GM12865 (cell line): ENCODE data around the gene ADM2.
A peak's percentile ranks its signal among the peaks of the same experiment; 100 is the strongest.

Experiments used
- DNase-seq: peaks from one replicate; pipeline ENCODE4 v3.0.0; 2010; ENCODE audit warnings: low read depth
- H3K4me3 ChIP-seq: 2 replicates; pipeline ENCODE4 v1.5.1; 2011; ENCODE audit warnings: mild to moderate bottlenecking, low read depth, low read length, control low read depth
- TF ChIP-seq, protein P1 (sequence below): IDR thresholded peaks from 2 replicates; pipeline ENCODE4 v1.5.1; 2011; ENCODE audit warnings: low read length, control low read depth, low read depth, inconsistent platforms; ENCODE audit not compliant: insufficient read depth; ENCODE audit errors: missing control alignments

ADM2 gene

DNA sequence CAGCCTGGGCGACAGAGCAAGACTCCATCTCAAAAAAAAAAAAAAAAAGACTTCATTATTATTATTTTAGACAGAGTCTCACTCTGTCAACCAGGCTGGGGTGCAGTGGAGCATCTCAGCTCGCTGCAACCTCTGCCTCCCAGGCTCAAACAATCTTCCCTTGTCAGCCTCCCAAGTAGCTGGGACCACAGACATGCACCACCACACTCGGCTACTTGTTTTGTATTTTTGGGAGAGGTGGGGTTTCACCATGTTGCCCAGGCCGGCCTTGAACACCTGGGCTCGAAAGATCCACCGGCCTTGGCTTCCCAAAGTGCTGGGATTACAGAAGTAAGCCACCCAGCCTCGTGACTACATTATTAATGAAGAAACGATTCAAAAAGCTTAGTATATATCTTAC is 53.8 kb downstream of the ADM2 start:
- TF ChIP-seq, protein P1, sequence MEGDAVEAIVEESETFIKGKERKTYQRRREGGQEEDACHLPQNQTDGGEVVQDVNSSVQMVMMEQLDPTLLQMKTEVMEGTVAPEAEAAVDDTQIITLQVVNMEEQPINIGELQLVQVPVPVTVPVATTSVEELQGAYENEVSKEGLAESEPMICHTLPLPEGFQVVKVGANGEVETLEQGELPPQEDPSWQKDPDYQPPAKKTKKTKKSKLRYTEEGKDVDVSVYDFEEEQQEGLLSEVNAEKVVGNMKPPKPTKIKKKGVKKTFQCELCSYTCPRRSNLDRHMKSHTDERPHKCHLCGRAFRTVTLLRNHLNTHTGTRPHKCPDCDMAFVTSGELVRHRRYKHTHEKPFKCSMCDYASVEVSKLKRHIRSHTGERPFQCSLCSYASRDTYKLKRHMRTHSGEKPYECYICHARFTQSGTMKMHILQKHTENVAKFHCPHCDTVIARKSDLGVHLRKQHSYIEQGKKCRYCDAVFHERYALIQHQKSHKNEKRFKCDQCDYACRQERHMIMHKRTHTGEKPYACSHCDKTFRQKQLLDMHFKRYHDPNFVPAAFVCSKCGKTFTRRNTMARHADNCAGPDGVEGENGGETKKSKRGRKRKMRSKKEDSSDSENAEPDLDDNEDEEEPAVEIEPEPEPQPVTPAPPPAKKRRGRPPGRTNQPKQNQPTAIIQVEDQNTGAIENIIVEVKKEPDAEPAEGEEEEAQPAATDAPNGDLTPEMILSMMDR = no peak
- peak overlapping the region; percentile 46 for H3K4me3 ChIP-seq
- peak; percentile 63 for DNase-seq
